ENCODE measurements around the gene SH2D1A. TPM values are rescaled to one million over a fixed set of nuclear protein-coding genes. Genes with fewer than 3 reads are reported as not detected.

The SH2D1A gene
- total RNA-seq, 1 donor from 2014 or later = not detected

Other genes with a start within 250 kb of the SH2D1A start
- not detected in 2 replicates for gene TEX13D, start 13.9 kb upstream of the SH2D1A start, total RNA-seq

All from dermis blood vessel endothelial cell (primary cell).